CD14-positive monocyte (primary cell): Measurements from ENCODE around the gene CXorf65. TPM values are rescaled to one million over a fixed set of nuclear protein-coding genes. Genes with fewer than 3 reads are reported as not detected.

ENCODE experiments used
- DNase-seq, 3 donors: peaks; one replicate each; pipeline ENCODE4 v3.0.0-alpha.2; 2011 to 2022
- H2AFZ ChIP-seq: 2 replicates; pipeline ENCODE4 v1.6.0; 2012; ENCODE audit warnings: mild to moderate bottlenecking, low read depth, low read length, inconsistent platforms; ENCODE audit not compliant: insufficient read depth, poor library complexity, severe bottlenecking
- H3K27ac ChIP-seq, 2 donors: 1 replicate in 1 of 2; 2 replicates in 1 of 2; pipeline ENCODE4 v1.5.1; 2012 to 2013; ENCODE audit warnings: low read length in 2 of 2, control low read depth in 1 of 2, inconsistent platforms in 1 of 2, low read depth in 1 of 2, mild to moderate bottlenecking in 1 of 2
- H3K27me3 ChIP-seq, 2 donors: one replicate each; pipeline versions ENCODE4 v1.6.0 to v1.6.1; 2011 to 2013; ENCODE audit warnings: low read length in 2 of 2; ENCODE audit not compliant: control insufficient read depth in 2 of 2, insufficient read depth in 2 of 2
- H3K36me3 ChIP-seq, 2 donors: replicated peaks in 1 of 2; 1 replicate in 1 of 2; 2 replicates in 1 of 2; pipeline versions ENCODE4 v1.5.1 to v1.6.1; 2012 to 2013; ENCODE audit warnings: low read length in 2 of 2, control low read depth in 1 of 2, inconsistent platforms in 1 of 2, mild to moderate bottlenecking in 1 of 2; ENCODE audit not compliant: insufficient read depth in 2 of 2, control insufficient read depth in 1 of 2
- H3K4me1 ChIP-seq, 2 donors: 1 replicate in 1 of 2; 2 replicates in 1 of 2; pipeline versions ENCODE4 v1.5.1 to v1.6.1; 2012 to 2013; ENCODE audit warnings: low read length in 2 of 2, control low read depth in 1 of 2, inconsistent platforms in 1 of 2, mild to moderate bottlenecking in 1 of 2, moderate library complexity in 1 of 2; ENCODE audit not compliant: insufficient read depth in 2 of 2, control insufficient read depth in 1 of 2
- H3K4me2 ChIP-seq: replicated peaks from 2 replicates; pipeline ENCODE3; 2012; ENCODE audit warnings: low read length, moderate library complexity, mild to moderate bottlenecking; ENCODE audit not compliant: poor library complexity, severe bottlenecking; ENCODE audit errors: extremely low read depth
- H3K4me3 ChIP-seq, 3 experiments: fragments of 200-600 bp in 1 of 3; sonication (generic) in 1 of 3; replicated peaks in 1 of 3; 1 replicate in 2 of 3; 2 replicates in 1 of 3; pipeline ENCODE4 v1.5.1; 2011 to 2013; ENCODE audit warnings: low read length in 3 of 3, mild to moderate bottlenecking in 3 of 3, control low read depth in 2 of 3, low read depth in 2 of 3, inconsistent platforms in 1 of 3, moderate library complexity in 1 of 3
- H3K79me2 ChIP-seq: 2 replicates; pipeline ENCODE4 v1.6.0; 2012; ENCODE audit warnings: mild to moderate bottlenecking, control low read depth, inconsistent platforms, low read length, moderate library complexity; ENCODE audit not compliant: insufficient read depth
- H3K9ac ChIP-seq: 2 replicates; pipeline ENCODE4 v1.6.0; 2017; ENCODE audit warnings: low read length, mild to moderate bottlenecking; ENCODE audit not compliant: insufficient read depth, poor library complexity, severe bottlenecking
- H3K9me3 ChIP-seq, 2 donors: replicated peaks in 1 of 2; 1 replicate in 1 of 2; 2 replicates in 1 of 2; pipeline versions ENCODE4 v1.5.1 to v1.6.1; 2012 to 2013; ENCODE audit warnings: low read length in 2 of 2, control low read depth in 1 of 2; ENCODE audit not compliant: control insufficient read depth in 1 of 2, insufficient read depth in 1 of 2
- H4K20me1 ChIP-seq: 2 replicates; pipeline ENCODE4 v1.6.0; 2012; ENCODE audit warnings: mild to moderate bottlenecking, low read length, control low read depth, moderate library complexity; ENCODE audit not compliant: insufficient read depth
- H3K27ac Mint-ChIP-seq, 7 donors: one replicate each; pipeline ENCODE4 v1.8.0; 2020; ENCODE audit warnings: mild to moderate bottlenecking in 7 of 7, mixed read lengths in 7 of 7, moderate library complexity in 6 of 7, inconsistent platforms in 2 of 7
- H3K27me3 Mint-ChIP-seq, 3 donors: one replicate each; pipeline ENCODE4 v1.8.0; 2021 to 2022; ENCODE audit warnings: low read depth in 3 of 3, mild to moderate bottlenecking in 3 of 3, mixed read lengths in 3 of 3, moderate library complexity in 3 of 3, inconsistent platforms in 1 of 3
- H3K36me3 Mint-ChIP-seq, 2 donors: one replicate each; pipeline ENCODE4 v1.8.0; 2020; ENCODE audit warnings: mixed read lengths in 2 of 2, inconsistent platforms in 1 of 2, mild to moderate bottlenecking in 1 of 2
- H3K4me1 Mint-ChIP-seq: one replicate; pipeline ENCODE4 v1.8.0; 2020; ENCODE audit warnings: mild to moderate bottlenecking, mixed read lengths
- H3K4me3 Mint-ChIP-seq, 2 donors: one replicate each; pipeline ENCODE4 v1.8.0; 2020; ENCODE audit warnings: mild to moderate bottlenecking in 2 of 2, mixed read lengths in 2 of 2, moderate library complexity in 1 of 2
- H3K9me3 Mint-ChIP-seq, 7 donors: one replicate each; pipeline ENCODE4 v1.8.0; 2020 to 2022; ENCODE audit warnings: mixed read lengths in 7 of 7, mild to moderate bottlenecking in 6 of 7, moderate library complexity in 6 of 7, inconsistent platforms in 2 of 7
- CTCF ChIP-seq: fragments of 200-600 bp; IDR thresholded peaks from one replicate; pipeline ENCODE4 v1.8.0; 2022; ENCODE audit warnings: antibody characterized with exemption, mild to moderate bottlenecking
- WGBS: methylation state at CpG from one replicate; pipeline ENCODE4 v1.1.5; 2013; ENCODE audit warnings: missing lambda C conversion rate; ENCODE audit not compliant: insufficient coverage; 5-methylcytosine and 5-hydroxymethylcytosine counted together
- intact Hi-C, 2 donors: fragments of 100-400 bp; cut with micrococcal nuclease; formaldehyde crosslinking; loops; one replicate each; pipeline versions ENCODE4 v1.15.0 to v1.15.1; 2023
- polyA plus RNA-seq, 3 donors: library from polyadenylated mRNA; depleted of rRNA in 1 of 3; unstranded in 2 of 3; stranded (reverse) in 1 of 3; fragments of 300-500 nt in 2 of 3; fragments of >200 nt in 1 of 3; fragmentation: Illumina TruSeq in 2 of 3; gene quantifications; 1 replicate in 2 of 3; 2 replicates in 1 of 3; pipeline ENCODE4 v1.2.3, GENCODE V29; 2012 to 2021

Gene CXorf65
- polyA plus RNA-seq, 3 donors = 3.8 TPM; not detected in 2

DNA sequence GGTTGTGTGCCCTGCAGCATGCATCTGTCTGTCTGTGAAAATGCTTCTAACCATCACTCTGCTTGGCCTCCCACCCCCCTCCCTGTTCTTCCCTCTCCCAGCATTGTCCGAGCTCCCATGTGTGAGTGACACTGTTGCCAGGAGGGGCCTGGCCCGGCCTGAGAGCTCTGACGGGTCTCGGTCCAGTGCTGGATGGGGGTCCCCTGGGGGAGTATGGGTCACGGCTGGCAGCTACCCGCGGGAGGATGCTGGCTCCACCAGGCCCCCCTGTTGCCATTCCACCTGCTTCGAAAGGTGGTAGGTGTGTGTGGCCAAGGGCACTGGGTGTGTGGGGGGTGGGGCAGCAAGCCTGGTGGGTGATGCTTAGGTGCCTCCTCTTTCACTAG is 41.7 kb upstream of the CXorf65 start:
- Histone ChIP-seq H3K9ac (no peak overlapping the region), H2AFZ (no peak overlapping the region), H3K4me3 (no peak overlapping the region), H3K27me3 (no peaks in the 10 kb centered on the region), H3K9me3 (no peaks in the 10 kb centered on the region), H3K36me3 (peaks cover 1 to 3% of the 10 kb centered on the region in 2 donors), H3K4me2 (no peak overlapping the region), H3K27ac (no peak overlapping the region), H4K20me1 (no peaks in the 10 kb centered on the region), H3K4me1 (peaks cover 17 to 28% of the 10 kb centered on the region in 2 donors), H3K79me2 (no peaks in the 10 kb centered on the region)
- Mint-ChIP-seq H3K4me3 (no peak overlapping the region), H3K27me3 (peaks cover 0 to 11% (median under 1%) of the 10 kb centered on the region in 3 donors), H3K36me3 (peaks cover 6 to 18% of the 10 kb centered on the region in 2 donors), H3K4me1 (peaks cover 33% of the 10 kb centered on the region), H3K9me3 (peaks cover 0 to 2% (median 0%) of the 10 kb centered on the region in 7 donors), H3K27ac (peak overlapping the region in 2 of 7 donors; percentile 19 to 32)
- no peak for TF ChIP-seq CTCF
- WGBS = no CpG with 5 or more reads among the region's 8 CpGs
- intact Hi-C loops = no loop called here
- no peak for DNase-seq

DNA sequence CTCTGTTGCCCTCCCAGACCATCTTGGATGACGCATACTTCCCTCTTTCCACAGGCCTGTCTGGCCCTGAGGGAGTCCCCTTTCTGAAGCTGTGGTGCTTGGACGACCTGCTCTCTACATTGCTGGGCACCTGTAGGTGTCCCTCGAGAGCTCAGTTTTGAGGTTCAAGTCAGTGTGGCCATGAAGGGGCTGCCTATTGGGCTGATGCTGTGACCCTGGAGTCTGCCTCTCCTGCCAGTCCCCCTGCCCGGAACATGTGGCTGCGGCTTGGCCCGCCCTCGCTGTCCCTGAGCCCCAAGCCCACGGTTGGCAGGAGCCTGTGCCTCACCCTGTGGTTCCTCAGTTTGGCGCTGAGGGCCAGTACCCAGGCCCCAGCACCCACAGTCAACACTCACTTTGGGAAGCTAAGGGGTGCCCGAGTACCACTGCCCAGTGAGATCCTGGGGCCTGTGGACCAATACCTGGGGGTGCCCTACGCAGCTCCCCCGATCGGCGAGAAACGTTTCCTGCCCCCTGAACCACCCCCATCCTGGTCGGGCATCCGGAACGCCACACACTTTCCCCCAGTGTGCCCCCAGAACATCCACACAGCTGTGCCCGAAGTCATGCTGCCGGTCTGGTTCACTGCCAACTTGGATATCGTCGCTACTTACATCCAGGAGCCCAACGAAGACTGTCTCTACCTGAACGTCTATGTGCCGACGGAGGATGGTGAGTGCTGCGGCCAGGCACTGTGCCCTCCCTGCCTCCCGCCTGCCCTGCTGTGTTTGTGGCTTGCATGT is 41.1 kb upstream of the CXorf65 start:
- H3K4me3 Mint-ChIP-seq = no peak overlapping the region

More for the DNA sequence above, 41.1 kb upstream of the CXorf65 start:
- H3K4me2 ChIP-seq = no peak overlapping the region
- H3K27ac ChIP-seq = no peak overlapping the region
- Mint-ChIP-seq H3K27me3 (peaks cover 0 to 11% (median 0%) of the 10 kb centered on the region in 3 donors), H3K4me1 (peaks cover 34% of the 10 kb centered on the region), H3K27ac (peak overlapping the region in 3 of 7 donors; percentile 18 to 79 (median 19)), H3K9me3 (peaks cover 0 to 5% (median 0%) of the 10 kb centered on the region in 7 donors), H3K36me3 (peaks cover 3 to 17% of the 10 kb centered on the region in 2 donors)
- H3K27me3 ChIP-seq = no peaks in the 10 kb centered on the region
- H2AFZ ChIP-seq = no peak overlapping the region
- intact Hi-C loops = no loop called here
- peaks cover 0 to 4% of the 10 kb centered on the region in 2 donors for H3K36me3 ChIP-seq
- H3K9ac ChIP-seq = no peak overlapping the region
- peak in 2 of 3 donors; percentile 18 to 35 for DNase-seq
- no peaks in the 10 kb centered on the region for H4K20me1 ChIP-seq
- no peaks in the 10 kb centered on the region for H3K79me2 ChIP-seq
- WGBS = 57% methylated on average over 8 of the region's 28 CpGs
- H3K9me3 ChIP-seq = no peaks in the 10 kb centered on the region
- H3K4me3 ChIP-seq = no peak overlapping the region
- H3K4me1 ChIP-seq = peaks cover 17 to 29% of the 10 kb centered on the region in 2 donors
- no peak for TF ChIP-seq CTCF
